BJ (cell line): ENCODE results near the gene CELF2. TPM values are rescaled to one million over a fixed set of nuclear protein-coding genes. Genes with fewer than 3 reads are reported as not detected.

Experiments used
- CTCF ChIA-PET: fragments of 350-600 bp; formaldehyde crosslinking; extraction: SDS; loops from one replicate; lab custom pipeline; 2021; ENCODE audit warnings: antibody characterized with exemption, inconsistent platforms; lab: Yijun Ruan, JAX
- POLR2A ChIA-PET: fragments of 300-600 bp; sonication (Branson Sonifier 250); formaldehyde crosslinking; extraction: SDS; loops from one replicate; lab custom pipeline; 2021; ENCODE audit warnings: antibody characterized with exemption; lab: Charles Lee
- DNase-seq: peaks from one replicate; pipeline ENCODE4 v3.0.0-alpha.2; 2011; ENCODE audit warnings: low read depth
- H3K27me3 ChIP-seq: 2 replicates; pipeline ENCODE4 v1.6.0; 2011; ENCODE audit warnings: low read length; ENCODE audit not compliant: control insufficient read depth, insufficient read depth
- H3K36me3 ChIP-seq: 2 replicates; pipeline ENCODE4 v1.5.1; 2011; ENCODE audit warnings: low read length; ENCODE audit not compliant: control insufficient read depth, insufficient read depth
- H3K4me3 ChIP-seq: 2 replicates; pipeline ENCODE4 v1.5.1; 2011; ENCODE audit warnings: low read depth, mild to moderate bottlenecking, control low read depth, low read length
- polyA plus RNA-seq: library from polyadenylated mRNA; depleted of rRNA; stranded (reverse); fragments of >200 nt; gene quantifications from 2 replicates; pipeline ENCODE4 v1.2.3, GENCODE V29; 2011
- TF ChIP-seq, protein P1 (sequence below): IDR thresholded peaks from 2 replicates; pipeline ENCODE4 v1.5.1; 2011; ENCODE audit warnings: low read depth, mild to moderate bottlenecking, control low read depth, inconsistent platforms, low read length, moderate library complexity; ENCODE audit not compliant: insufficient read depth

Gene CELF2
- polyA plus RNA-seq, 1 experiment: 8.8 TPM

DNA sequence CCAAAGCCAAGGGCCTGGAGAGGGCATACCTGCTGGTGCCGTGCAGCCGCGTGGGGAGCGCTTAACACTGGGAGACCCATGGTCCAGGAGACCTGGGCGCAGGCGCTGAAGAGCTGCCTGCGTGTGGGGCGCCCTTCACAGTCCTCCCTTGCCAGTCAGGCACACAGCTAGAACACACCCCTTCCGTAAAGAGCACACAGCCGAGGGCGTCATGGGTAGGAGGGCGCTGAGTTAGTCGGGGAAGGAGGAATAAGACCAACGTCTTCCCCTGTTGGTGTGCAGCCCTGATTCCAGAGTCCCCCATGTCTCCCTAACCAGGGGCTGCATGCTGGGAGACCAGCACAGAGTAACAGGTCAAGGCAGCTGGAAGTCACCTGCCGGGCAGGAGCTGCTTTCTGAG, 319.8 kb downstream of the CELF2 start:
- no peak overlapping the region for H3K4me3 ChIP-seq
- H3K27me3 ChIP-seq: no peaks in the 10 kb centered on the region
- ChIA-PET POLR2A (no interaction called here), CTCF (no interaction called here)
- TF ChIP-seq, protein P1, sequence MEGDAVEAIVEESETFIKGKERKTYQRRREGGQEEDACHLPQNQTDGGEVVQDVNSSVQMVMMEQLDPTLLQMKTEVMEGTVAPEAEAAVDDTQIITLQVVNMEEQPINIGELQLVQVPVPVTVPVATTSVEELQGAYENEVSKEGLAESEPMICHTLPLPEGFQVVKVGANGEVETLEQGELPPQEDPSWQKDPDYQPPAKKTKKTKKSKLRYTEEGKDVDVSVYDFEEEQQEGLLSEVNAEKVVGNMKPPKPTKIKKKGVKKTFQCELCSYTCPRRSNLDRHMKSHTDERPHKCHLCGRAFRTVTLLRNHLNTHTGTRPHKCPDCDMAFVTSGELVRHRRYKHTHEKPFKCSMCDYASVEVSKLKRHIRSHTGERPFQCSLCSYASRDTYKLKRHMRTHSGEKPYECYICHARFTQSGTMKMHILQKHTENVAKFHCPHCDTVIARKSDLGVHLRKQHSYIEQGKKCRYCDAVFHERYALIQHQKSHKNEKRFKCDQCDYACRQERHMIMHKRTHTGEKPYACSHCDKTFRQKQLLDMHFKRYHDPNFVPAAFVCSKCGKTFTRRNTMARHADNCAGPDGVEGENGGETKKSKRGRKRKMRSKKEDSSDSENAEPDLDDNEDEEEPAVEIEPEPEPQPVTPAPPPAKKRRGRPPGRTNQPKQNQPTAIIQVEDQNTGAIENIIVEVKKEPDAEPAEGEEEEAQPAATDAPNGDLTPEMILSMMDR: no peak
- DNase-seq: no peak
- no peaks in the 10 kb centered on the region for H3K36me3 ChIP-seq

DNA sequence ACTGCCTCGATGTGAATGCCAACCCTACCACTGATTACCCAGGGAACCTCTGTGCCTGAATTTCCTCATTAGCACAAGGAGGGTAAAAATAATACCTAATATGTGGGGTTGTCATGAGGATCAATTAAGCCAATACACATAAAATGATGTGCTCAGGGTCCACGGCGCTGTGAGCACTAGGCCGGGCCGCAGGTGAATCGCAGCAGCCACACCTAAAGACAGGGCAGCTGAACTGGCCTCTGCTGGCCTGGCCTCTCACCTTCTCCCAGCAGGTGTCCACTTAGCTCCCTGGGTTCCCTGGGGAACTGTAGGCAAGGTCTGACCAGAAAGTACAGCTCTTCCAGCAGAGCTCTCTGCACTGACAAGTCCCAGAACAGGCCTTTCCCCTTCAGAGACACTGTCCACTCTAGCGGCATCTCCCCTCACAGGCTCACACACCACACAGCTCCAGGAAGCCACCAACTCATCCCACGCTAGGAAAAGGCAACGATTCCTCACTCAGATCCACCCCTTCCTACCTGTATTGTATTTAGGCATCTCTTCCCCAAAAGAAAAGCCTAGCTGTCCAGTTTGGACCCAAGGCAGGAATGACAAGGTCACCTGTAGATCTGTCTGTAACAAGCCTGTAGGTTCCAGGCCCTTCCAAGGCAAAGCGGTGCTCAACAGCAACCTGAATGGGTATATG, 320.6 kb downstream of the CELF2 start:
- TF ChIP-seq, protein P1: no peak
- CTCF ChIA-PET: interaction anchor here (0.9 kb wide), 1 partner anchor 32 kb away, joined by 4 read pairs; no protein-coding TSS in a partner anchor
- H3K27me3 ChIP-seq: no peaks in the 10 kb centered on the region
- no peak overlapping the region for H3K4me3 ChIP-seq
- POLR2A ChIA-PET: no interaction called here
- no peaks in the 10 kb centered on the region for H3K36me3 ChIP-seq
- DNase-seq: no peak

DNA sequence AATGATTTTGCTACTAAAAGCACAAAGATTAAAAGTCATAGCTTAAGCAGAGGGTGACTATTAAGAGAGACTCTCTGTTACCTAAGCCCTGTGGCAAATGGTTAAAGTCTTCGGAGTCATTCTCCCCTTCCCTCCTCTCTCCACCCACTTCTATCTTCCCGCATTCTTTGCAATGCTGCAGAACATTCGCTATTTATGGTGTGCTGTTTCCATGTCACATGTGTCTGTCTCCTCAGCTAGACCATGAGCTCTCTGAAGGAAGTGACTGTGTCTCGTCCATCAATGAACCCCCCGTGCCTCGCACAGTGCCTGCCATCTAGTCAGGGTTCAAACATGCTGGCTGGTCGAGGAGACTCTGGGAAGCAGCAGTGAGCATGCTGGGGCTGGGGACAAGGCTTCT, 321.3 kb downstream of the CELF2 start:
- CTCF ChIA-PET: interaction anchor here (0.9 kb wide), 1 partner anchor 31 kb away, joined by 4 read pairs; no protein-coding TSS in a partner anchor
- no peak for DNase-seq
- TF ChIP-seq, protein P1: no peak
- H3K36me3 ChIP-seq: no peaks in the 10 kb centered on the region
- H3K4me3 ChIP-seq: no peak overlapping the region
- H3K27me3 ChIP-seq: no peaks in the 10 kb centered on the region
- POLR2A ChIA-PET: no interaction called here

DNA sequence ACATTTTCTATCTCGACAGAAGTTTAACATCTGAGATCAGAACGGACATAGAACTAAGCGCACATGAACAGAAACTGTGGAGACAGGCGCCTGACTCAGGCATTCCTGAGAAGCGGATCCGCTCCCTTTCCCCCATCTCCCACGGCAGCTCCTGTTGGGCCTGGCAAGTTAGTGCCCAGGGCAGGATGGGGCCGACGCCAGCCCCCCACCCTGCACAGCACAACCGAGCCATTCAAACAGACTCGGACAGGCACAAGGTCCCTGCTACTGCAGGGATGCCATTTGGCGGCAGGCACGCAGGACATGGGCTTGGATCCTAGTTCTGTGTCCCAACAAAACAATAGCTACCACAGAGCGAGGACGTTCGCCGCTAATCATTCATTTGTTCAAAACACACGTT, 322.0 kb downstream of the CELF2 start:
- Histone ChIP-seq H3K4me3 (no peak overlapping the region), H3K36me3 (no peaks in the 10 kb centered on the region), H3K27me3 (no peaks in the 10 kb centered on the region)
- TF ChIP-seq, protein P1: no peak
- DNase-seq: no peak
- CTCF ChIA-PET: no interaction called here
- POLR2A ChIA-PET: no interaction called here

DNA sequence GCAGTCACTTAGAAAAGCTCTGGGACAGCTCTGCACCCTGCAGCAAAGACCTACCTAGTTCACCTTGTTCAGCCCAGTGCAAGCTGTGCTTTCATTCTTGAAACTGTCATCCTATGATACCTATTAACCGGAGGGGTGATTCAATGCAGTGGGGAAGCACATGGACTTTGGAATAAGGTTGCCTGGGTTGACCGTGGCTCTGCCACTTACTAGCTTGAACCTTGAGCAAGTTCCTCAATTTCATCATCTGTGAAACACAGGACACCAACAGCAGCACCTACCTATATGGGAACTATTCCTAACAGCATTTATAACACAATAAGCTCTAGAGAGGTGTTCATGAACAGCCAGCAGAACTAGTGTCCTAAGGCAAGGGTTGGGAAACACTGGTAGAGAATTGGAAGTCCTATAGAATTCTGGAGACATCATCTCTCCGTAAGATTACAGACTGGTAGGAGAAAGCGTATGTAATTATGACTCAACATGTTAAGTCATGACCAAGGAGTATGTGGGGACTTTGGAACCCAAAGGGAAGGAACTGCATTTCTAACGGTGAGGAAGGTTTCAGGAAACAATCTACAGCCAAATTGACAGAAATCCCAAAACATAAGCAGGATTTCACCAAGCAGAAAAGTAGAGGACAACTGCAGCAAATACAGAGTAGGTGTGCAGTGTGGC, 323.8 kb downstream of the CELF2 start:
- POLR2A ChIA-PET: no interaction called here
- Histone ChIP-seq H3K36me3 (no peaks in the 10 kb centered on the region), H3K27me3 (no peaks in the 10 kb centered on the region), H3K4me3 (no peak overlapping the region)
- no peak for DNase-seq
- TF ChIP-seq, protein P1: no peak
- CTCF ChIA-PET: no interaction called here
